Measurements from ENCODE around the gene RNASE12.

DNA sequence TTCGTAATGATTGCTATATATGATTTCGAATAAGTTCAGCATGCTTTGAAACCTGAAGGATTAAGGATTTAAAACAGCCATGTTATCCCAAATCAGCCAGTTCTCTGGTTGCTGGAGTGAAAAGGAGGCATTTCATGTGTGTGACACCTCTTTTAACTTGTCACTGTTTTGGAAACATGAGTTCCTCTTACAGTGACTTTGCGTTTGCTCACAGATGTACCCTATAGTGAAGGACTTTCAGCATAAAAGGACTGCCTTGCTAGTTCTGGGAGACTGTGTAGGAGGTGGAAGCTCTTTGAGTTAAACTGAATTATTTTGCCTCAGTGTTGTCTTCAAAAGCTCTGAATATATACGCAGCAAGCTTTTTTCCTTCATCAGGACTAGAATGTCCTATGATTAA is 10.9 kb downstream of the RNASE12 start:
- TF ChIP-seq EZH2 (IDR thresholded peaks at IDR 0.05) (no peak), POLR2AphosphoS5 (IDR thresholded peaks at IDR 0.05; ENCODE audit: low read depth, low read length) (no peak), POLR2A (IDR thresholded peaks at IDR 0.05; ENCODE audit: borderline replicate concordance, extremely low read depth, insufficient read depth, insufficient read length) (no peak), FOSL1 (IDR thresholded peaks at IDR 0.05; ENCODE audit: low read depth) (no peak), EZH2phosphoT487 (IDR thresholded peaks at IDR 0.05; ENCODE audit: borderline replicate concordance) (no peak)
- TF ChIP-seq, protein P1, sequence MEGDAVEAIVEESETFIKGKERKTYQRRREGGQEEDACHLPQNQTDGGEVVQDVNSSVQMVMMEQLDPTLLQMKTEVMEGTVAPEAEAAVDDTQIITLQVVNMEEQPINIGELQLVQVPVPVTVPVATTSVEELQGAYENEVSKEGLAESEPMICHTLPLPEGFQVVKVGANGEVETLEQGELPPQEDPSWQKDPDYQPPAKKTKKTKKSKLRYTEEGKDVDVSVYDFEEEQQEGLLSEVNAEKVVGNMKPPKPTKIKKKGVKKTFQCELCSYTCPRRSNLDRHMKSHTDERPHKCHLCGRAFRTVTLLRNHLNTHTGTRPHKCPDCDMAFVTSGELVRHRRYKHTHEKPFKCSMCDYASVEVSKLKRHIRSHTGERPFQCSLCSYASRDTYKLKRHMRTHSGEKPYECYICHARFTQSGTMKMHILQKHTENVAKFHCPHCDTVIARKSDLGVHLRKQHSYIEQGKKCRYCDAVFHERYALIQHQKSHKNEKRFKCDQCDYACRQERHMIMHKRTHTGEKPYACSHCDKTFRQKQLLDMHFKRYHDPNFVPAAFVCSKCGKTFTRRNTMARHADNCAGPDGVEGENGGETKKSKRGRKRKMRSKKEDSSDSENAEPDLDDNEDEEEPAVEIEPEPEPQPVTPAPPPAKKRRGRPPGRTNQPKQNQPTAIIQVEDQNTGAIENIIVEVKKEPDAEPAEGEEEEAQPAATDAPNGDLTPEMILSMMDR (IDR thresholded peaks at IDR 0.05 in 2 of 3, conservative IDR thresholded peaks at IDR 0.05 in 1 of 3; ENCODE audit: borderline replicate concordance in 1 of 3, insufficient read depth in 1 of 3, low read depth in 2 of 3, low read length in 2 of 3): no peak
- TF ChIP-seq, protein P2, sequence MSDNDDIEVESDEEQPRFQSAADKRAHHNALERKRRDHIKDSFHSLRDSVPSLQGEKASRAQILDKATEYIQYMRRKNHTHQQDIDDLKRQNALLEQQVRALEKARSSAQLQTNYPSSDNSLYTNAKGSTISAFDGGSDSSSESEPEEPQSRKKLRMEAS (IDR thresholded peaks at IDR 0.05): no peak

Data from HCT116 (cell line).